ENCODE data around the gene HLF. TPM values are rescaled to one million over a fixed set of nuclear protein-coding genes. Genes with fewer than 3 reads are reported as not detected.

The HLF gene
- total RNA-seq, 4 donors from 2014 or later, result 59.4 to 186 (median 126) TPM

GRCh38 chr17:55360971-55361370, 96.2 kb downstream of the HLF start:
- ATAC-seq, result no peak
- no peak for TF ChIP-seq POLR2A (IDR thresholded peaks at IDR 0.05)
- no peak for TF ChIP-seq EP300 (IDR thresholded peaks at IDR 0.05)
- no peak for TF ChIP-seq CTCF (IDR thresholded peaks at IDR 0.05)
- no peak for TF ChIP-seq POLR2AphosphoS5 (IDR thresholded peaks at IDR 0.05)
- Histone ChIP-seq H3K9me3 (peaks cover 0 to 7% (median 0%) of the 10 kb centered on the region in 3 donors), H3K4me1 (no peaks in the 10 kb centered on the region), H3K27me3 (no peaks in the 10 kb centered on the region), H3K27ac (no peak overlapping the region), H3K4me3 (no peak overlapping the region), H3K36me3 (no peaks in the 10 kb centered on the region)

DNA sequence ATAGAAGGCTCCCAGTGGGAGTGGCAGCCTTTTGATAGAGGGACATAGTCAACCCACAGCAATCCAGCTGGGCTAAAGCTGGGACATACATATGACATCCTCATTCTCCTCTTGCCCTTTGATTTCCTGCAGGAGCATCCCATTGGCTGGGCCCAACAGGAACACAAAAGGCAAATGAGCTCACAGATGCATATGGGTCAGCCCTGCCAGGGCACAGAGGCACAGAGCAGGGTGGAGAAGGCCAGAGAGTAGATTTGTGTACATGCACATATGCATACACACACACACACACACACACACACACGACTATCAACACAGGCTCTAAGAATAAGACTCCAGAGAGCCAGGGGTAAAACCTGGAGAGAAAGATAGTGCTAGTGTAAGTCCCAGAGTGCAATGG, 98.3 kb downstream of the HLF start:
- no peak overlapping the region for H3K27ac ChIP-seq
- no peaks in the 10 kb centered on the region for H3K4me1 ChIP-seq
- H3K9me3 ChIP-seq, result peaks cover 0 to 7% (median 0%) of the 10 kb centered on the region in 3 donors
- H3K36me3 ChIP-seq, result no peaks in the 10 kb centered on the region
- no peaks in the 10 kb centered on the region for H3K27me3 ChIP-seq
- TF ChIP-seq POLR2AphosphoS5 (IDR thresholded peaks at IDR 0.05) (no peak), EP300 (IDR thresholded peaks at IDR 0.05) (no peak), POLR2A (IDR thresholded peaks at IDR 0.05) (no peak), CTCF (IDR thresholded peaks at IDR 0.05) (no peak)
- no peak for ATAC-seq
- no peak overlapping the region for H3K4me3 ChIP-seq
- 67% methylated on average over 1 of the region's 1 CpG; no CpG with 5 or more reads in 1 of the 2 donors for WGBS, 2 donors (ENCODE audit: low coverage in 1 of 2)

DNA sequence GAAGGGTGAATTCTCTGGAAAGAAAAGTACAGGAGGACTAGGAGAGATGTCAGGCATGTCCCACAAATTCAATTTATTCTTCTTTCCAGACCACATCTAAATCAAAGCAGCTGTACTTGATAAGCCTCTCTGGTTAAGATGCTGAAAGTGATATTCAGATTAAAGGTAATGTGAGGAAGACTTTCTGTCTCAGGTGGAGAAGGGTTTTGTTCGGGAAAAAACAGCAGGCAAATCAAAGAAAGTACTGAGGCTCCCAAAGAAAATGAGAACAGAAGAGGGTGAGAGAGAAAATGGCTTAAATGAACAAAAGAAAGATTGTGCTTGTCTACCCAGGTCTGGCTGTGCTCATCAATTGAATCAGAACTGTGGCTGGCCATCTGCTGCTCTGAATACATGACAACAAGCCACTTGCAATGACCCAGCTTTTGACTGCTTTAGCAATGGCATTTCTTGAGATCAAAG, 101.3 kb downstream of the HLF start:
- Histone ChIP-seq H3K9me3 (peaks cover 0 to 5% (median 0%) of the 10 kb centered on the region in 3 donors), H3K4me1 (no peaks in the 10 kb centered on the region), H3K27ac (no peak overlapping the region), H3K36me3 (no peaks in the 10 kb centered on the region), H3K27me3 (no peaks in the 10 kb centered on the region), H3K4me3 (no peak overlapping the region)
- no peak for TF ChIP-seq POLR2A (IDR thresholded peaks at IDR 0.05)
- no peak for TF ChIP-seq EP300 (IDR thresholded peaks at IDR 0.05)
- no peak for TF ChIP-seq POLR2AphosphoS5 (IDR thresholded peaks at IDR 0.05)
- TF ChIP-seq CTCF (IDR thresholded peaks at IDR 0.05), result no peak
- 56 to 80% methylated on average over 1 of the region's 1 CpG for WGBS, 2 donors (ENCODE audit: low coverage in 1 of 2)
- no peak for ATAC-seq

DNA sequence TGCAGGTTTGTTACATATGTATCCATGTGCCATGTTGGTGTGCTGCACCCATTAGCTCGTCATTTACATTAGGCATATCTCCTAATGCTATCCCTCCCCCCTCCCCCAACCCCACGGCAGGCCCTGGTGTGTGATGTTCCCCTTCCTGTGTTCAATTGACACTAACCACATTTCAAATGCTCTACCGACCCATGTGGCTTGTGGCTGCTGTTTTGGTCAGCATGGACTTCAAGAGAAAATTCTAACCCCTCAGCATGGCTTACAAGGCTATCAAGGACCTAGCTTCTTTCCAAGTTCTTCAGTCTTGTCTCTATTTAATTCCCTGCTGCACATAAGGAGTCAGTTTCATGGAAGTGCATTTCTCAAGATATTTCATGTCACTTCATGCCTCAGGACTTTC, 103.9 kb downstream of the HLF start:
- Histone ChIP-seq H3K4me3 (no peak overlapping the region), H3K36me3 (no peaks in the 10 kb centered on the region), H3K27ac (no peak overlapping the region), H3K9me3 (no peaks in the 10 kb centered on the region), H3K27me3 (no peaks in the 10 kb centered on the region), H3K4me1 (no peaks in the 10 kb centered on the region)
- ATAC-seq, result no peak
- TF ChIP-seq POLR2AphosphoS5 (IDR thresholded peaks at IDR 0.05) (no peak), POLR2A (IDR thresholded peaks at IDR 0.05) (no peak), EP300 (IDR thresholded peaks at IDR 0.05) (no peak), CTCF (IDR thresholded peaks at IDR 0.05) (no peak)
- WGBS, 2 donors (ENCODE audit: low coverage in 1 of 2), result 40 to 100% methylated on average over 1 to 2 of the region's 3 CpGs

Other genes with a start within 250 kb of the HLF start
- gene MMD, start 156.9 kb downstream of the HLF start, total RNA-seq, result 10 to 100 TPM; 18.0 to 37.9 (median 29.1) TPM
- not detected for gene SMIM36, start 246.5 kb downstream of the HLF start, total RNA-seq